CD4-positive, alpha-beta T cell treated with Interleukin-4 for 4 hours (primary cell): ENCODE measurements around the gene CYP3A5.

Experiments used
- DNase-seq: peaks from one replicate; pipeline ENCODE4 v3.0.0-alpha.2; 2020

Gene CYP3A5

DNA sequence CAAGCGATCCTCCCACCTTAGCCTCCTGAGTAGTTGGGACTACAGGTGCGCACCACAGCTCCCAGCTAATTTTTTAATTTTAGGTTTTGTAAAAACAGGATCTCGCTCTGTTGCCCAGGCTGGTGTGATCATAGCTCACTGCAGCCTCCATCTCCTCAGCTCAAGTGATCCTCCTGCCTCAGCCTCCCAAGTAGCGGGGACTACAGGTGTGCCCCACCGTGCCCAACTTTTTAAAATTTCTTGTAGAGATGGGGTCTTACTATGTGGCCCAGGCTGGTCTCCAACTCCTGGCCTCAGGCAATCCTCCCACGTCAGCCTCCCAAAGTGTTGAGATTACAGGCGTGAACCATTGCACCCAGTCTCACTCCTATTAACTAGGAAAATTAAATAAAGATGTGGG lies 74.3 kb downstream of the CYP3A5 start:
- no peak for DNase-seq

GRCh38 chr7:99601656-99602310 lies 78.0 kb downstream of the CYP3A5 start:
- DNase-seq, result no peak

DNA sequence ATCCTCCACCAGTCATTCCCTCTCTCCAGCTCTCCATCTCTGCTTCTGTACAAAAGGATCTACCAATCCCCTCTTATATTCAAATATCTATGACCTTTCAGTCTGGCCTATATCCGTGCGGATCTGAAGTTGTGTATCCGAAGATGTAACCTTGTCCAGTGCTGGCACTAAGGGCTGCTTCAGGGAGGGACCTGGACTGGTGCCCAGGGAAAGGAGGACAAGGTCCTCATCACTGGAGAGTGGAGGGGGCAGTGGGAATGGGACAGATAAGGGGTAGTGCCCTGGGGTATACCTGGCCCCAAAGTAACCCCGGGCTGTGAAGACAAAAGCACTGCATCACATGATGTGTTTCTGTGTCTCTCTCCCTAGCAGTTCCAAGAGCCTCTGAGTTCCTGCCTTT lies 80.0 kb downstream of the CYP3A5 start:
- no peak for DNase-seq
